ENCODE data around the gene ZBED1. TPM values are rescaled to one million over a fixed set of nuclear protein-coding genes. Genes with fewer than 3 reads are reported as not detected.
"Not testable (repeated sequence)": the region's sequence is repeated elsewhere in the genome, so short reads cannot be mapped to it uniquely, and the experiment has no call there.

The ZBED1 gene
- total and polyA plus RNA-seq, 10 donors, result 11.3 to 65.7 (median 41.9) TPM

GRCh38 chrX:2464677-2465166 lies 36.1 kb downstream of the ZBED1 start:
- DNase-seq, result no peak
- TF ChIP-seq POLR2AphosphoS5 (IDR thresholded peaks at IDR 0.05), result no peak
- TF ChIP-seq POLR2A (IDR thresholded peaks at IDR 0.05), result no peak
- TF ChIP-seq CTCF (IDR thresholded peaks at IDR 0.05 in 8 of 11, conservative IDR thresholded peaks at IDR 0.05 in 3 of 11), result no peak
- Histone ChIP-seq H3K4me3 (no peak overlapping the region), H3K27ac (no peak overlapping the region), H3K36me3 (peaks cover 0 to 7% (median 0%) of the 10 kb centered on the region in 6 donors), H3K9me3 (peaks cover 0 to 4% (median under 1%) of the 10 kb centered on the region in 8 donors), H3K4me1 (no peaks in the 10 kb centered on the region), H3K27me3 (replicated peaks in 1 of 7) (no peaks in the 10 kb centered on the region)
- WGBS, 5 donors, result 91 to 95% (median 92%) methylated on average over 15 of the region's 15 CpGs
- intact Hi-C loops (cut with DNase I; ENCODE audit: low total_unique reads), result no loop called here

GRCh38 chrX:2463973-2464676 lies 36.7 kb downstream of the ZBED1 start:
- Histone ChIP-seq H3K36me3 (peaks cover 0 to under 1% (median 0%) of the 10 kb centered on the region in 6 donors), H3K4me3 (no peak overlapping the region), H3K27me3 (replicated peaks in 1 of 7) (no peaks in the 10 kb centered on the region), H3K9me3 (no peaks in the 10 kb centered on the region), H3K4me1 (no peaks in the 10 kb centered on the region), H3K27ac (no peak overlapping the region)
- DNase-seq, result no peak
- TF ChIP-seq CTCF (IDR thresholded peaks at IDR 0.05 in 8 of 11, conservative IDR thresholded peaks at IDR 0.05 in 3 of 11), result no peak
- TF ChIP-seq POLR2AphosphoS5 (IDR thresholded peaks at IDR 0.05), result no peak
- no peak for TF ChIP-seq POLR2A (IDR thresholded peaks at IDR 0.05)
- intact Hi-C loops (cut with DNase I; ENCODE audit: low total_unique reads), result no loop called here
- WGBS, 5 donors, result 83 to 95% (median 87%) methylated on average over 20 to 31 of the region's 31 CpGs

- intact Hi-C loops (cut with DNase I; ENCODE audit: low total_unique reads); H3K27me3 ChIP-seq (replicated peaks in 1 of 7); DNase-seq; H3K4me3 ChIP-seq; H3K27ac ChIP-seq; H3K4me1 ChIP-seq; H3K36me3 ChIP-seq; H3K9me3 ChIP-seq: not testable (repeated sequence)
- 75 to 92% (median 83%) methylated on average over 10 of the region's 10 CpGs for WGBS, 5 donors
Observed at GRCh38 chrX:2463481-2463880, 37.3 kb downstream of the ZBED1 start.

GRCh38 chrX:2462780-2463179 lies 38.0 kb downstream of the ZBED1 start:
- no peaks in the 10 kb centered on the region for H3K27me3 ChIP-seq (replicated peaks in 1 of 7)
- no peak for DNase-seq
- no peak overlapping the region for H3K4me3 ChIP-seq
- H3K9me3 ChIP-seq, result peaks cover 0 to 10% (median 3%) of the 10 kb centered on the region in 8 donors
- no peak for TF ChIP-seq POLR2AphosphoS5 (IDR thresholded peaks at IDR 0.05)
- TF ChIP-seq POLR2A (IDR thresholded peaks at IDR 0.05), result no peak
- no peak for TF ChIP-seq CTCF (IDR thresholded peaks at IDR 0.05 in 8 of 11, conservative IDR thresholded peaks at IDR 0.05 in 3 of 11)
- H3K27ac ChIP-seq, result no peak overlapping the region
- peaks cover 0 to 7% (median 0%) of the 10 kb centered on the region in 6 donors for H3K36me3 ChIP-seq
- WGBS, 5 donors, result 89 to 97% (median 92%) methylated on average over 3 of the region's 3 CpGs
- no peaks in the 10 kb centered on the region for H3K4me1 ChIP-seq
- intact Hi-C loops (cut with DNase I; ENCODE audit: low total_unique reads), result no loop called here
